Fibroblast of gingiva (primary cell): ENCODE results near the gene PRR12.

Experiments
- DNase-seq: peaks from one replicate; pipeline ENCODE4 v3.0.0-alpha.2; 2011; ENCODE audit warnings: low read depth

PRR12 gene

DNA sequence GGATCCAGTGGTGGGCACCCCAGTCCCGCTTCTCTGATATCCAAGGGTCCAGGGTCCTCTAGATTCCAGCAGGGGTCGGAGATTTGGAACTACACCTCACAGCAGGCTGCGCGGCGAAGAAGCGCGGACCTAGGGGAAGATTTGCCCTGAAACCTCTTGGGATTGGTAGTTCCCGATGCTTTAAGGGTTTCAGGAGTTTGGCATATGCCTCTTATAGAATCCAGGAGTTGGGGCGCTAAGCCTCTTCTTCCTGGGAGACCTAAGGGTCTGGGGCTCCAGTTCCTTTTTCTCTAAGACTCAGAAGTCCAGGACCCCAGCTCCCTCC is 75.1 kb downstream of the PRR12 start:
- DNase-seq = no peak

DNA sequence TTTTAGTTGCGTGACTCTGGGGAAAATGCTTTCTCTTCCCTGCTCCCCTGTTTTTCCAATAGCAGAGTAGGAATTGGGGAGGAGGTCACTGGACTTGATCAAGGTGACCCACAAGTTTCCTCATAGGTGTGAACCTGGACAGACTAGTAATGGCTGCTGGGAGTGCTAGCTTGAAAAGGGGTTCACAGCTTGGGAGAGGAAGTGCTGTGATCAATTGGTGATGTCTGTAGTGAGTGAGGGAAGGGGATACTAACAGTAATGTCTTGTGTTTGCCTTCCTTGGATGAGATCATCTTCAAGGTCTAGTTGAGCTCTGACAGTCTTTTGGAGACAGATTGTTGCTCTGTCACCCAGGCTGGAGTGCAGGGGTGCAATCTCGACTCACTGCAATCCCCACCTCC is 76.5 kb downstream of the PRR12 start:
- DNase-seq = no peak

DNA sequence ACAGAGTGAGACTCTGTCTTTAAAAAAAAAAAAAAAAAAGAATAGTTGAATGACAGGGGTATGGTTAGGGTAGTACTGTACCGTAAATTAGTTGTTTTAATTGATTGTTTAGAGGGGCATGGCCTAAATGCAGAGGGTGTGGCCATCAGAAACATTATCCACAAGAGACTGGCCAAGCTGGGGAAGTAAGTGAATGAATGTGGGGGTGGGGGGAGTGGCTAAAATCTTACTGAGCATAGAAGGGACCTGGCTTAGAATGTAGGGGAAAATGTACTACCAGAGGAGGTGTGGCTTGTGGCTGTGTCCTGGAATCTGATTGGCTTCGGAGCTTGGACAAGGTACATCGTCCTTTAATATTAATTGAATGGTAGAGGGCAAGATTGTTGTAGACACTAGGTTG is 78.5 kb downstream of the PRR12 start:
- no peak for DNase-seq

DNA sequence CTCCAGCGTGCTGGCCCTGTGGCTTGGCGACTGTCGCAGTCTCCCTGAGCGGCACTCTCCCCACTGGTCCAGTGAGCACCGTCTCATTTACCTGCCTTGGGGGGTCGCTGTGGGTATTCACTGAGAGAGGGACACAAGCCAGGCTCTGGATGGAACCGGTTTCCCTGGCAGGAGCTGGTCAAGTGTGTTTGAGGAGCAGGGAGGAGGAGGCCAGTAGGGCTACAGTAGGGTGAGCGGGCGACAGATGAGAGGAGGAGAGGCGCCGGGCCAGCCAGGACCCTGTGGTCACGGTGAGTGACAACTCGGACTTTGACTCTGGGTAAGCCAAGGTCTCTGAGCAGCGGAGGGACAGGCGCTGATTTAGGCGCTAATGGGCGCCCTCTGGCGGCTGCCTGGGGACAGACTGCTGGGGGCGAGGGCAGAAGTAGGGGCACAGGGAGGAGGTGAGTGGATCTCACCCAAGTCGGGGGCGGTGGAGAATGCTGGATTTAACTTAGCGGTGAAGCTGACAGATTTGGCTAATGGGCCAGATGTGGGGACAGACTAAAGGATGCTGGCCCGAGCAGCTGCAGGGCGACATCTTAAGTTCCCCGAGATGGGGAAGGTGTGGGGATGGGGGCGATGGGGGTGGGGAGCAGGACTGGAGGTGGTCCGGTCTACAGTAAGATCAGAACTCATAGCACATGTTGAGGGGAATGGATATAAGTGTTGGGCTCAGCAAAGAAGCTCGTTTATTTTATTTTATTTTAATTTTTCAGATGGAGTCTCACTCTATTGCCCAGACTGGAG is 81.3 kb downstream of the PRR12 start:
- peak; percentile 45 for DNase-seq
